ENCODE measurements around the gene APC. TPM values are rescaled to one million over a fixed set of nuclear protein-coding genes. Genes with fewer than 3 reads are reported as not detected.

Gene APC
- total RNA-seq, 2 experiments from 2014 or later = 21.8 to 22.8 TPM

GRCh38 chr5:112863549-112863948 is 125.9 kb downstream of the APC start:
- TF ChIP-seq CTCF (IDR thresholded peaks at IDR 0.05) = no peak
- peaks cover 24% of the 10 kb centered on the region for H3K4me1 ChIP-seq (ENCODE audit: insufficient read depth, low read length)
- H3K27me3 ChIP-seq (ENCODE audit: control insufficient read depth in 1 of 2, insufficient read depth in 2 of 2, low read length in 2 of 2) = no peaks in the 10 kb centered on the region
- H3K4me3 ChIP-seq (ENCODE audit: low read length) = no peak overlapping the region
- Mint-ChIP-seq H3K4me3 (peak overlapping the region; percentile 69), H3K27me3 (no peaks in the 10 kb centered on the region), H3K27ac (peak overlapping the region; percentile 93), H3K9me3 (no peaks in the 10 kb centered on the region), H3K4me1 (ENCODE audit: low read depth) (peaks cover 50% of the 10 kb centered on the region), H3K36me3 (ENCODE audit: low read depth) (peaks cover 55% of the 10 kb centered on the region)
- no peaks in the 10 kb centered on the region for H3K9me3 ChIP-seq (ENCODE audit: control insufficient read depth in 1 of 2, insufficient read depth in 1 of 2, low read length in 2 of 2)
- ChIA-PET CTCF (interaction anchor here (1.5 kb wide), 1 partner anchor 14 kb away, joined by 3 read pairs; no protein-coding TSS in a partner anchor), POLR2A (interaction anchor here (1.0 kb wide), 1 partner anchor 113 kb away, joined by 3 read pairs; the partner anchor contains the start of gene DCP2)
- no peak for ATAC-seq (ENCODE audit: poor library complexity)
- H3K36me3 ChIP-seq (ENCODE audit: insufficient read depth, low read length) = peaks cover 53% of the 10 kb centered on the region
- no peak overlapping the region for H3K27ac ChIP-seq (ENCODE audit: low read depth in 1 of 2, low read length in 2 of 2)
- DNase-seq = no peak
- intact Hi-C loops (cut with DNase I, micrococcal nuclease) = loop anchor here (2.0 to 10.0 kb wide), 6 partner anchors 59 to 651 kb away; partner anchors contain the start of genes DCP2 (in 1 of the 2), REEP5 (in 1 of the 2) and YTHDC2 (in 1 of the 2)

- POLR2A ChIA-PET = interaction anchor here (1.2 kb wide), 1 partner anchor 13 kb away, joined by 3 read pairs; no protein-coding TSS in a partner anchor
- peaks cover 71% of the 10 kb centered on the region for H3K36me3 Mint-ChIP-seq (ENCODE audit: low read depth)
- TF ChIP-seq CTCF (IDR thresholded peaks at IDR 0.05) = no peak
Observed at GRCh38 chr5:112865128-112865527, 127.4 kb downstream of the APC start.

DNA sequence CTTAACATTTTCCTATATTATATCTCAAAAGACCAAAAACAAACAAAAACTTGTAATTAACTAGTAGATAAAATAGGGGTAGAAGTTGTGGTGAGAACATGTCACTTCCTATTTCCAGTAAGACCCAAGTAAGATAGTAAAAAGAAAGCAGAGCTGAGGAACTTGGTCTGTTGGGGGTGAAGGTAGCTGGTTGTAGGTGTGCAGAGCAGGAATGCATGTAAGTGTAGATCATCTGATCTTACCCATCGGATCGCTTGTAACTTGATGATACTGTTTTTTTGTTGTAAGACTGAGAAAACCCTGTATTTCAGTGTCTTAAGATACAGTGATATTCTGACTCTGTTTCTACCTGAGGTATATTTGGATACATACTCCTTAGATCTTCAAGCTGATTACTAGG is 129.1 kb downstream of the APC start:
- H3K27me3 ChIP-seq (ENCODE audit: control insufficient read depth in 1 of 2, insufficient read depth in 2 of 2, low read length in 2 of 2) = no peaks in the 10 kb centered on the region
- H3K4me3 Mint-ChIP-seq = no peak overlapping the region
- H3K9me3 ChIP-seq (ENCODE audit: control insufficient read depth in 1 of 2, insufficient read depth in 1 of 2, low read length in 2 of 2) = no peaks in the 10 kb centered on the region
- no peak for ATAC-seq (ENCODE audit: poor library complexity)
- H3K36me3 Mint-ChIP-seq (ENCODE audit: low read depth) = peaks cover 72% of the 10 kb centered on the region
- CTCF ChIA-PET = interaction anchor here (2.6 kb wide), 1 partner anchor 18 kb away, joined by 7 read pairs; no protein-coding TSS in a partner anchor
- no peaks in the 10 kb centered on the region for H3K9me3 Mint-ChIP-seq
- H3K27me3 Mint-ChIP-seq = no peaks in the 10 kb centered on the region
- peaks cover 24% of the 10 kb centered on the region for H3K4me1 ChIP-seq (ENCODE audit: insufficient read depth, low read length)
- no peak overlapping the region for H3K4me3 ChIP-seq (ENCODE audit: low read length)
- H3K27ac Mint-ChIP-seq = no peak overlapping the region
- H3K36me3 ChIP-seq (ENCODE audit: insufficient read depth, low read length) = peaks cover 69% of the 10 kb centered on the region
- H3K27ac ChIP-seq (ENCODE audit: low read depth in 1 of 2, low read length in 2 of 2) = no peak overlapping the region
- H3K4me1 Mint-ChIP-seq (ENCODE audit: low read depth) = peaks cover 51% of the 10 kb centered on the region
- POLR2A ChIA-PET = interaction anchor here (1.5 kb wide), 1 partner anchor 110 kb away, joined by 4 read pairs; the partner anchor contains the start of gene DCP2
- intact Hi-C loops (cut with DNase I, micrococcal nuclease) = loop anchor here (10.0 kb wide), 3 partner anchors 98 to 648 kb away; partner anchors contain the start of gene YTHDC2 (in 1 of the 2)
- no peak for DNase-seq
- no peak for TF ChIP-seq CTCF (IDR thresholded peaks at IDR 0.05)

More at GRCh38 chr5:112865128-112865527, 127.4 kb downstream of the APC start:
- intact Hi-C loops (cut with DNase I, micrococcal nuclease) = loop anchor here (10.0 kb wide), 3 partner anchors 100 to 650 kb away; partner anchors contain the start of gene YTHDC2 (in 1 of the 2)
- Mint-ChIP-seq H3K4me1 (ENCODE audit: low read depth) (peaks cover 62% of the 10 kb centered on the region), H3K9me3 (no peaks in the 10 kb centered on the region), H3K27ac (no peak overlapping the region), H3K27me3 (no peaks in the 10 kb centered on the region), H3K4me3 (no peak overlapping the region)
- Histone ChIP-seq H3K4me1 (ENCODE audit: insufficient read depth, low read length) (peaks cover 28% of the 10 kb centered on the region), H3K9me3 (ENCODE audit: control insufficient read depth in 1 of 2, insufficient read depth in 1 of 2, low read length in 2 of 2) (no peaks in the 10 kb centered on the region), H3K27me3 (ENCODE audit: control insufficient read depth in 1 of 2, insufficient read depth in 2 of 2, low read length in 2 of 2) (no peaks in the 10 kb centered on the region), H3K36me3 (ENCODE audit: insufficient read depth, low read length) (peaks cover 62% of the 10 kb centered on the region), H3K27ac (ENCODE audit: low read depth in 1 of 2, low read length in 2 of 2) (no peak overlapping the region), H3K4me3 (ENCODE audit: low read length) (no peak overlapping the region)
- no peak for ATAC-seq (ENCODE audit: poor library complexity)
- no peak for DNase-seq
- CTCF ChIA-PET = no interaction called here

Measured in CD4-positive, alpha-beta T cell (primary cell).